Activated CD4-positive, CD25-positive, alpha-beta regulatory T cell treated with anti-CD3 and anti-CD28 coated beads, Interleukin-2, amount 50 U/mL, for 16 hours (primary cell): ENCODE results near the gene CD320.
"Not testable (repeated sequence)": the region's sequence is repeated elsewhere in the genome, so short reads cannot be mapped to it uniquely, and the experiment has no call there.

Experiments used
- DNase-seq: peaks from one replicate; pipeline ENCODE4 v3.0.0-alpha.2; 2020; ENCODE audit warnings: low read depth, low spot score

Gene CD320

DNA sequence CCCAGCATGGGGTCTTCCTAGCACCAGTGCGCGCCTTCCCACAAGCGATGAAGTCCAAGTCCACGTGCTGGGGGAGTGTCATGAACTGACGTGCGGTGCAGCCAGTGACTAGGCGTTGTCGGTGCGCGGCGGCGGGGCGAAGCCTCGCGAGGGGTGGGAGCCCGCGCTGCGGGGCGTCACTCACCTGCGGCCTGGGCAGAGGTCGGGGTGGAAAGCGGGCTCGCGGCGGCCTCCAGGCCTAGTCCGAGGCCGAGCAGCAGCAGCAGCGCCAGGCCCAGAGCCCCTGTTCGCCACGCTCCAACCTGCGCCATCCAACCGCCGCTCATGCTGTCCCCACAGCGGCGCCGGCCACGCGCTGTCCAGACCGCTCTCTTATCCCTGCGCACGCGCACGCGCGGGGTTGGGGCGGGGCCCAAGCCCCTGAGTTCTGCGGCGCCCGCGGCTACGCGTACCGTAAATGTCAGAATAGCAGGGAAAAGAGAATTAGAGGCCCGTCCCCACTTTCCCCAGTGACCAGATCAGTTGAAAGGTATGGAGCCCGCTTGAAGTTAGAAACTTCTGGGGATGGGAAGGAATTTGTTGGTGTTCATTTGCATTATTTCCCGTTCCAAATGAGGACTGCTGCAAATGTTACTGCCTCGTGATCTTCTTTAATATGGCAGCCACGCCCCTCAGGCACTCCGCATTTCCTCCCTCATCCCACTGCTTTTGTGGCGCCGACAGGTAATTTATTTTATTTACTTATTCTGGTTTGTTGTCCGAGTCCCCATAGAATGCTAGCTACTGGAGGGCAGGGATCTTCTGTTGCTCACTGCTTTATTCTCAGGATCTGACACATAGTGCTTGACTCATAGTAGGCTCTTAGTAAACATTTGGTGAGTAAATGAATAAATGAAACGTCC, at the start of gene CD320:
CD320 (minus strand) TSS at position 394 of the 902 bp plus-strand sequence; CDS start at position 326, 68 bp downstream.
- DNase-seq = peak; percentile 72

DNA sequence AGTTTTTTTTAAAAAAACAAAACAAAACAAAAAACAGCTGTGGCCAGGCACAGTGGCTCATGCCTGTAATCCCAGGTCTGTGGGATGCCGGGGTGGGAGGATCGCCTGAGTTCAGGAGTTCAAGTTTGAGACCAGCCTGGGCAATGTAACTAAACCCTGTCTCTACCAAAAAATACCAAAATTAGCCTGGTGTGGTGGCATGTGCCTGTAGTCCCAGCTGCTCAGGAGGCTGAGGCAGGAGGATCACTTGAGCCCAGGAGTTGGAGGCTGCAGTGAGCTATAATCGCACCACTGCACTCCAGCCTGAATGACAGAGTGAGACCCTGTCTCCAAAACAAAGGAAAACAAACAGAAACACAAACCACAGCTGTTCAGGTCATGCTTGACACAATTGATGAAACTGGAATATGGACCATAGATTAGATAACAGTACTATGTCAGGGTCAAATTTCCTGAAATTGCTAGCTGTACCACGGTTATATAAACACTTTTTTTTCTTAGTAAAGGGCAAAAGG, 48.9 kb upstream of the CD320 start:
- no peak for DNase-seq

DNA sequence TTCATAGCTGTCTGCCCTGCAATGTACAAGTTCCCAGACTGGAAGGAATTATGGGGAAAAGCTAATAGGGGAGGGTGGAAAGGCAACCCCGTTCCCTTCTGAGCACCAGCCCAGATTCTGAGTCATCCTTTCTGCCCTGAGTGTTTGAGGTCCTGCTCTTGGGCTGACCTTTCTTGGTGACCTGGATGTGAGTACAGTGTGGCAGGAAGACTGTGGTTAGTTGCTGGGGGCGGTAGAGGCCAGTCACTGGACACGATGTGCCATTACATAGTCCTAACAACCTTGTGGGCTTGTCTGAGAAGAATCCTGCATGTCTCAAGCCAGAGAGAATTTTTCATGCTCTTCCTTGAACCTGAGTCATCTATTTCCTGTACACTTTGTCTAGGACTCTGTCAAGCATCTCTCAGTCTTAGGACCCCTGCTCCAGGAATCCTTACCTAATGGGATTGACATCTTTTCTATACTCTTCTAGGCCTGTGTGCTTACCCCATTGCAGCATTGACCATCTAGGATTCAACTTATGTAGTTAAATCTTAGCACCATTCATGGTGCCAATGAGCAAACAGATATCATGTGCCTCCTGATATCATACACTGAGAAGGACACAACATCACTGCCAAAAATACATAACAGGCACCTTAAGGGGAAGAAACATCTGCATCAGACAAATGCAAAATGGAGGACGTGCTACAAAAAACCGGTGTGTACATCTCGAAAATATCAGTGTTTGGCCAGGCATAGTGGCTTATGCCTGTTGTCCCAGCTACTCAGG, 47.7 kb upstream of the CD320 start:
- no peak for DNase-seq

DNA sequence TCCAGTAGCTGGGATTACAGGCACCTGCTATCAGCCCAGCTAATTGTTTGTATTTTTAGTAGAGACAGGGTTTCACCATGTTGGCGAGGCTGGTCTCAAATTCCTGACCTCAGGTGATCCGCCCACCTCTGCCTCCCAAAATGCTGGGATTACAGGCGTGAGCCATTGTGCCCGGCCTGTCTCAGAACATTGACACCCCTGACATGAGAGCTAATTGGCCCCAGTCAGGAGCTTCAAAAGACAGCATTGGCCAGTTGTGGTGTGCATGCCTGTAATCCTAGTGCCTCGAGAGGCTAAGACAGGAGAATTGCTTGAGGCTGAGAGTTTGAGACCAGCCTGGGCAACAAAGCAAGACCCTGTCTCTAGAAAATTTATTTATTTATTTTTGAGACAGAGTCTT, 44.7 kb upstream of the CD320 start:
- not testable (repeated sequence) for DNase-seq

DNA sequence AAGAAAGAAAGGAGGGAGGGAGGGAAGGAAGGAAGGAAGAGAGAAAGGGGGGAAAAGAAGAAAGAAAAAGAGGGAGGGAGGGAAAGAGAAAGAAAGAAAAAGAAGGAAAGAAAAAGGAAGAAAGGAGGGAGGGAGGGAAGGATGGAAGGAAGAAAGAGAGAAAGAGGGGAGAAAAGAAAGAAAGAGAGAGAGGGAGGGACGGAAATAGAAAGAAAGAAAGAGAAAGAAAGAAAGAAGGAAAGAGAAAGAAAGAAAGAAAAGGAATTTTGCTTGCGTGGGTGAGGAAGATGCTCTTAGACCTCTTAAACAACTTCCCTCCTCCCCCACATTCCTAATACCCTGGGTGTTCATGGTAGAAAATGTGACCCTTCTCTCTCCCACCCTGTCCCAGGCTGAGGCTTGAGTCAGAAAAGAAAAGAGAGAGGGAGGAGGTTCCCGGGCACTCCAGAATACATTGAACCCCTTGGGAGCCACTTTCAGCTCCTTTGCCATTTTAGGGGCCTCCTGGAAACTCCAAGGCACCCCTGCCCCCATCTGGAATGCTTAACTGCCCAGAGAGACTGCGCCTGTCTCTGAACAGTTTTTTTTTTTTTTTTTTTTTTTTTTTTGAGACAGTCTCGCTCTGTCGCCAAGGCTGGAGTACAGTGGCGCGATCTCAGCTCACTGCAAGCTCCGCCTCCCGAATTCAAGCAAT, 44.1 kb upstream of the CD320 start:
- DNase-seq = no peak

DNA sequence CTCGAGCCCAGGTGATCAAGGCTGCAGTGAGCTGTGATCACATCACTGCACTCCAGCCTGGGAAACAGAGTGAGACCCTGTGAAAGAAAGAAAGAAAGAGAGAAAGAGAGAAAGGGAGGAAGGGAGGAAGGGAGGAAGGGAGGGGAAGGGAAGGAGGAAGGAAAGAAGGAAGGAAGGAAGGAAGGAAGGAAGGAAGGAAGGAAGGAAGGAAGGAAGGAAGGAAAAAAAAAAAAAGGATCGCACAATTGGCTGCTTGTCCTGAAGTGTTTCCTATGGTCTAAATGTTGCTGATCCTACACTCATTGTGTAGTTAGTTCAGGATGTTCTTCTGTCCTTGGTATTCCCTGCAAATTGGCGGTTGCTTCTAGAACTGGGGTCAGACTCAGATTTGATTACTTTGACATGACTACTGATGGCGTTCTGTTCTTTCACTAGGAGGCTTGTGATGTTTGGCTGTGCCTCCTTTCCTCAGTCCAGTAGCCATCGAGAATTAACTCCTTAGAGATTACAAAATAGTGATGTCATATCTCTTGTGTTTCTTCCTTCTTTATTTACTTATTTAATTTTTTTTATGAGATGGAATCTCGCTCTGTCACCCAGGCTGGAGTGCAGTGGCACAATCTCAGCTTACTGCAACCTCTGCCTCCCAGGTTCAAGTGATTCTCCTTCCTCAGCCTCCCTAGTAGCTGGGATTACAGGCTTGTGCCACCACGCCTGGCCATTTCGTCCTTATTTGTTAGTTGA, 41.6 kb upstream of the CD320 start:
- DNase-seq = not testable (repeated sequence)

DNA sequence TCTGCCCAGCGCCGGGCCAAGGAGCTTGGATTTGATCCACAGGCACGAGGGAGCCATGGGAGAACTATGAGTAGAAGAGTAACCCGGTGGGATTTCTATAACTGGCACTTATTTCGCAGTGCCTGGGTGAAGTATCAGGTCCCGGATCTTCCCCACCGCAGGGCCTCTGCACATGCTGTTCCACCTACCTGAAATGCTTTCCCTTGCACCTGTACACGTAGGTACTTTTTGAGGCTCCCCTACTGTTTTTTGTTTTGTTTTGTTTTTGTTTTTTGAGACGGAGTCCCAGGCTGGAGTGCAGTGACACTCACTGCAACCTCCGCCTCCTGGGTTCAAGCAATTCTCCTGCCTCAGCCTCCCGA, 35.3 kb upstream of the CD320 start:
- no peak for DNase-seq

DNA sequence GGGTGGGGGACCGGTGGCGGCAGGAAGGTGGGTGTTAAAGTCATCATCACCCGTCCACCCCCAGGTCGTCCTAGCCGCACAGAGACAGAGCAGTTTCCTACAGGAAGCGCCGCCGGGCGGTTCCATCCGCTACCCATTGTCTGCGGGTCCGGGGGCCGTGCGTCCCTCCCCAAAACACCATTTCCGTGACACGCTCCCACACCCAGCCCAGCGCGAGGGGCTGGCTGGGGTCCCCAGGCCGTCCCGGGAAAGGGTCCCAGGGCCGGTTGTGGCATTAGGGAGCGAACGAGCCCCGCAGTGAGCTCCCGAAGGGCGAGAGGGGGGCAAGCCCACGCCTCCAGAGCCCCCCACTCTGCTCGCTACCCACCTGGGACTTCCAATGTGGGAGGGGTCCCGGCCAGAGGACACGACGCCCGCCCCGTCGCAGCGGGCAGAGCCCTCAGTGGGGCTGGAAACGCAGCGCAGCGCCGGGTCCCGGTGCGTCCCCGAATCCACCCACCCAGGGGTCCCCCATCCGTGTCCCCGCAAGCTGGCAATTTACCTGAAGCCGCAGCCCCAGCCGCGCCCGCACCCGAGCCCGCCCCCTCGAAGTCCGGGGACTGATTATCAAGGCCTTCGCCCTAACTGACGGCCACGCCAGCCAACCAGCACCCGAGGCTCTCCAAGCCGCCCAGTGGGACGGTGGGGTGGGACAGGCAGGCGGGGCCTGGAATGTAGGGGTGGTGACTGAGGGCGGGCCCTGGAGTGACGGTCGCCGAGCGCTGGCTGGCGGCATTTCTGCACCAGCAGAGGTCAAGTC, 34.7 kb upstream of the CD320 start, which contains the start of gene KANK3:
KANK3 (minus strand) TSS at position 579 of the 799 bp plus-strand sequence. CDS start 5,434 bp downstream, outside the sequence.
- DNase-seq = peak; percentile 78

DNA sequence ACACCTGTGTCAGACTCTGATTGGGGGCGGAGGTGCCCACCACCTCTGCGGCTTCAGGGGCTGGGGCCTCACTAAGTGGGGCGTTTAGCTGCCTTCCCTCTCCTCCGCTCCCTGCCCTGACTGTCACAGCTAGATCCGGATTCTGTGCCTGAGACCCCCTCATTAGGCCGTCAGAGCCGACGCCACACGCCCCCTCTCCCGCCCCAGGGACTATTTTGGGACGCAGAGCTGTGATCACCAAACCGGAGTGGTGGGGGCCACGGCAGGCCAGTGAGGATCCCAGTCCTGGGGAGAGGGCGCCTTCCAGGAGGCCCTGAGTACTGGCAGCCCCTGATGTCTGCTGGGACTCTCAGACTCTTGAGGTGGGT, 34.1 kb upstream of the CD320 start:
- DNase-seq = no peak

DNA sequence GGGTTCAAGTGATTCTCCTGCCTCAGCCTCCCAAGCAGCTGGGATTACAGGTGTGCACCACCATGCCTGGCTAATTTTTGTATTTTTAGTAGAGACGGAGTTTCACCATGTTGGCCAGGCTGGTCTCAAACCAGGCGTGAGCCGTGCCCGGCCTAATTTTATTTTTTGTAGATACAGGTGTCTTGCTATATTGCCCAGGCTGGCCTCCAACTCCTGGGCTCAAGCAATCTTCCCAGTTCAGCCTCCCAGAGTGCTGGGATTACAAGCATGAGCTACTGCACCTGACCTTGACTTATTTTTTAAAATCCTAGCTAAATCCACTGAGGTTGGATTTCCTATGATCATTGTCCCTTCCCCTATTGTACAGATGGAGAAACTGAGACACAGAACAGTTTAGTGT, 33.3 kb upstream of the CD320 start:
- not testable (repeated sequence) for DNase-seq

DNA sequence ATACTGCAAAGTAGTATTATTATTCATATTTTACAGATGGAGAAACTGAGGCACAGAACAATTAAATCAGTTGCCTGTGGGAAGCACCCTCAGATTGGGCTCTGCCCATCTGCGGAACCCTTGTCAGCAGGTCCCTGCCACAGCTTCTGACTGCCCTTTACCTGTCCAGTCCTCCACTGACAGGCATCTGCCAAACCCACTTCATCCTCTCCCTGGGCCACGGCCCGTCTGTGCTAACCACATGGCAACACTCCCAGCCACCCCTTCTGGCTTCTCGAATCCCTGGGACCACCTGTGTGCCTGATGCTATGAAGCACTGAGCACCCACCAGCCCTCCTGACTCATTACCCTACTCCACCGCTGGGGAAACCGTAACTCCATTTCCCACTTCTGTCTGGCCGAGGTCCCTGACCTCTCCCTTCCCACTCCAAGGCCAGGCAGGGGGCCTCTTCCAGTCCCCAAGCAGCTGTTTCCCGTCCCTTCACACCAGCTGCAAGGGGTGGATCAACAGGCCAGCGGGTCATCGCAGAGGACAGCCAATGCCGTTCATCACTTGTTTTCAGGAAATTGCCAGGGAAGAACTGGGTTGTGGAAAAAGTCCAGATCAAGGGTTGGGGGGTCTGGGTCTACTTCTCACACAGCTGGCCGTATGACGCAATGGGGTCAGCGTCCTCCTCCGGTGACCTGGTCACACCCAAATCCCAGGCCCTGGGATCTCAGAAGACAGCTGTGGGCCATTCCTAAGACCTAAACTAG, 32.4 kb upstream of the CD320 start:
- no peak for DNase-seq

DNA sequence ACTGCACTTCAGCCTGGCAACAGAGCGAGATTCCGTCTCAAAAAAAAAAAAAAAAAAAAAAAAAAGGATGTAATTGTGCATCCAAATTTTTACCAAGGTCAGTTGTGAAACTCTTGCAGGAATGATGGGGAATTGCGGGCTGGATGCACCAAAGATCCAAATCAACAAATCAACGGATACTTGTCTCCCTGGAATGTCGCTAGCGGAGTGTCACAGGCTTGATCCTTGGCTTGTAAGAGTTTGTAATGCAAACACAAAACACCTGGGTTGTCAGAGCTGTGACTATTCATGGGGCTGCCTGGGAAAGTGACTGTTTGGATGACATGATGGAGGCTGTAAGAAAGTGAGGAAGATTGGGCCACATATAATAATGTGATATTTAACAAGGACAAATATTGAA, 30.7 kb upstream of the CD320 start:
- DNase-seq = no peak

DNA sequence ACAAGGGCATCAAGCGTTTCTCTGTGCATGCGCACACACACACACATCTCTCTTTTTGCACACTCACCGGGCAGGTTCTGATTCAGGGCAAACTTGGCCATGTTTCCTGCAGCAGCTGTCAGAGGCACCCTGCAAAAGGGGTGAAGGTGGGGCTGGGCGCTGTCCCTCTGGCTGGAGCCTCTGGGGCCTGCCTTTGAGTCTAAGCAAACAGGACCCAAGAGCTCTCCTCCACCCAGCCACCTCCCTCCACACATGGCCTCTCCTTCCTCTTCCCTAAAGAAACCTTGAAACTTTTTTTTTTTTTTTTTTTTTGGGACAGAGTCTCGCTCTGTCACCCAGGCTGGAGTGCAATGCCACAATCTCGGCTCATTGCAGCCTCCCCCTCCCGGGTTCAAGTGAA, 29.6 kb upstream of the CD320 start:
- no peak for DNase-seq

DNA sequence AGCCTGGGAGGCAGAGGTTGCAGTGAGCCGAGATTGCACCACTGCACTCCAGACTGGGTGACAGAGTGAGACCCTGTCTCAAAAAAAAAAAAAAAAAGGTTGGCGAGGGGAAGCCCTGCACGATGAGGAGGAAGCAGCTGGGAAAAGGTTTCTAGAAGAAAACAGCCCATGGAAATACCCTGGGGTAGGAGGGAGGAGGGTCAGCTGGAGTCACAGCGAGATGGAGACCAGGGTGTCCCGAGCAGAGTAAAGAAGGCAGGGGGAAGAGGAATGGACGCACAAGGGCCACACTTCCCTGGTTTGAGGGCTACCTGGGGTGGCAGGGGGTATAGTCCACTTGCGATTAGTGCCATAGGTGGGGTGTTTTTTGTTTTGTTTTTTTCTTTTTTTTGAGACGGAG, 28.5 kb upstream of the CD320 start:
- DNase-seq = no peak

DNA sequence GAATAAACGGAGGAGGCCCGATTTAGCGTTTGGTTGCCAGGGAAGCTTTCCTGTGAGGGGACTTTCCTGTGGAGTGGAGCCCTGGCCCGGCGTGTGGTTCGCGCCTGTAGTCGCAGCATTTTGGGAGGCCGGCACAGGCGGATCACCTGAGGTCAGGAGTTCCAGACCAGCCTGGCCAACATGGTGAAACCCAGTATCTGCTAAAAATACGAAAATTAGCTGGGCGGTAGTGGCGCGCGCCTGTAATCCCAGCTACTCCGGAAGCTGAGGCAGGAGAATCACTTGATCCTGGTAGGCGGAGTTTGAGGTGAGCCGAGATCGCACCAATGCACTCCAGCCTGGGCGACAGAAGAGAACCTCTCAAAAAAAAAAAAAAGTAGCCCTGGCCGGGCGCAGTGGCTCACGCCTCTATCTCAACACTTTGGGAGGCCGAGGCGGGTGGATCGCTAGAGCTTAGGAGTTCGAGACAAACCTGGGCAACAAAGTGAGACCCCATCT, 28.0 kb upstream of the CD320 start:
- no peak for DNase-seq

DNA sequence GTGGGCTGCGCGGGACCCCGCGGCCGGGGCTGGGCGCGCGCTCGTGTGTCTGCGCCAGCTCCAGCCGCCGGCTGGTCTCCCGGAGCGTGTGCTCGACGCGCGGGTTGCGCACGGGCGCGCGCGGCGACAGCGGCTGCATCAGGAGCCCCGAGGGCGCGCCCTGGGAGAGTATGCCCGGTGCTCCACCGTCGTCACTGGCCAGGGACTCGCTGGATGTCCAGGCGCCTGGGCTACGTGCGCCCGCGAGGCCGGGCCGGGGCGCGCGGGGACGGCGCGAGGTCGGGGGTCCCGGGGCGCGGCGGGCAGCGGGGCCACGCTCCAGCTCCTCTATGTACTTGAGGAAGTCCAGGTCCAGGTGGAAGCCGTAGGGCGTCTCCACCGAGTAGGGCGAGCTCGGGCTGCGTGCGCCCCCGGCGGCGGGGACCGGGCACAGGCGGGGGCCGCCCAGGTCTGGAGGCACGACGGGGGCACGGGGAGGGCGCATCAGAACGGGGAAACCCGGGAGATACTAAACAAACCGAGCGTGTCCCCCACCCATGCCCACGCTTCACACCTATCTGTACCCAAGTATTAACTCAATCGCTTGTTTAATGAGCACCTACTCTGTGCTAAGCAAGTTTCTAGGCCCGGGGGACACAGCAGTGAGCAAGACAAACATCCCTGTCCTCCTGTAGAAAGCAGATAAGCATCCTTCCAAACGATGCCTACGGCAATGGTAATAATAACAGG, 27.3 kb upstream of the CD320 start:
- DNase-seq = no peak

DNA sequence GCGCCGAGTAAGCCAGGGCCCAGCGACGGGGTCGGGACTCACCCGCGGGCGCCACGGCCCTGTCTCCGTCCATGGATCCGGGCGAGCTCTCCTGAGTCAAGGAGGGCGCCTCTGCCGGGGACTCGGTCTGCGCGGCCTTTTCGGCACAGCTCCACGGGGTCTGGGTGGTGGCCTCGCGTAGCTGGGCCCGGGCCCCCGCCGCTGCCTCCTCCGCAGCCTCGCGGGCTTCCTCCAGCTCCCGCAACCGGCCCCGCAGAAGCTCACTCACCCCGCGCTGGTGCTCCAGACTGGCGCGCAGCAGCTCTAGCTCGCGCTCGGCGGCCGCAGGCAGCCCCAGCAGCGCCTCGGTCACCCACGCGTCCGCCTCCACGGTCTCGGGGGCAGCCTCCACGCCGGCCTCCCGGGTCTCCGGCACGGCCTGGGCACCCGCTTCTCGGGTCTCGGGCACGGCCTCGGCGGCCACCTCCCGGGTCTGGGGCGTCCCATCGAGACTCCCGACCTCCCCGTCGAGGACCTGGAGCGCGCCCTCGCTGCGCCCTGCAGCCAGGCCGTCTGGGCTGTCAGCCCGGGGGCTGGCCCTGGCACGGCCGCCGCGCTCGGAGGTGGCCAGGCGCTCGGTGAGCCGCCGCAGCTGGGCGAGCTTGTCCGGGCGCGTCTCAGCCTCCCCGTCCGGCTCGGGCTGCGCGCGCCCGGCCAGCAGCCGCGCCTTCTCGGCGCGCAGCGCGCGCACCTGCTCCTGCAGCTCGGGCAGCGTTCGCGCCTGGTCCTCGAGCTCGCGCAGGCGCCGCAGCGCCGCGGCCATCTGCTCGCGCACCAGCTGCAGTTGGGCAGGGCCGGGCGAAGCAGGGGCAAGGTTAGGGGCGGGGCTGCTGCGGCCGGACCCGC, 26.5 kb upstream of the CD320 start:
- no peak for DNase-seq
